Keratinocyte (primary cell): ENCODE data around the gene ANKRD30B. TPM values are rescaled to one million over a fixed set of nuclear protein-coding genes. Genes with fewer than 3 reads are reported as not detected.
"Not testable (repeated sequence)": the region's sequence is repeated elsewhere in the genome, so short reads cannot be mapped to it uniquely, and the experiment has no call there.

Experiments
- DNase-seq: peaks from one replicate; pipeline ENCODE4 v3.0.0-alpha.2; 2011; ENCODE audit warnings: low read depth, missing footprints, low spot score
- FAIRE-seq: peaks from 2 replicates; lab custom pipeline; 2011; peaks lifted over from hg19 to GRCh38; lab: Jason Lieb, UNC
- H2AFZ ChIP-seq: 2 replicates; pipeline ENCODE4 v1.6.0; 2012; ENCODE audit warnings: low read length, control low read depth, inconsistent platforms; ENCODE audit not compliant: control insufficient read depth
- H3K27ac ChIP-seq: 2 replicates; pipeline ENCODE4 v1.5.1; 2011; ENCODE audit warnings: low read length; ENCODE audit not compliant: control insufficient read depth, insufficient read depth
- H3K27me3 ChIP-seq: 3 replicates; pipeline ENCODE4 v1.6.0; 2011; ENCODE audit warnings: low read length; ENCODE audit not compliant: control insufficient read depth, insufficient read depth; ENCODE audit errors: extremely low read depth
- H3K36me3 ChIP-seq, 2 experiments: 2 replicates in 1 of 2; 3 replicates in 1 of 2; pipeline ENCODE4 v1.5.1; 2011; ENCODE audit warnings: low read length in 2 of 2, mild to moderate bottlenecking in 1 of 2; ENCODE audit not compliant: control insufficient read depth in 2 of 2, insufficient read depth in 2 of 2; ENCODE audit errors: extremely low read depth in 1 of 2
- H3K4me1 ChIP-seq: 3 replicates; pipeline ENCODE4 v1.5.1; 2011; ENCODE audit warnings: low read length; ENCODE audit not compliant: control insufficient read depth, insufficient read depth; ENCODE audit errors: extremely low read depth
- H3K4me2 ChIP-seq: 3 replicates; pipeline ENCODE4 v1.6.0; 2011; ENCODE audit warnings: low read depth, low read length; ENCODE audit not compliant: control insufficient read depth, insufficient read depth; ENCODE audit errors: extremely low read depth
- H3K4me3 ChIP-seq, 3 experiments: fragments of 200-600 bp in 1 of 3; sonication (generic) in 1 of 3; 2 replicates in 2 of 3; 3 replicates in 1 of 3; pipeline ENCODE4 v1.5.1; 2011 to 2016; ENCODE audit warnings: low read length in 3 of 3, mild to moderate bottlenecking in 3 of 3, control low read depth in 2 of 3, inconsistent platforms in 1 of 3, low read depth in 1 of 3, mixed read lengths in 1 of 3, mixed run types in 1 of 3, moderate library complexity in 1 of 3; ENCODE audit not compliant: control insufficient read depth in 2 of 3, insufficient read depth in 2 of 3; ENCODE audit errors: extremely low read depth in 1 of 3
- H3K79me2 ChIP-seq: 2 replicates; pipeline ENCODE4 v1.6.0; 2012; ENCODE audit warnings: low read length; ENCODE audit not compliant: control insufficient read depth, insufficient read depth
- H3K9ac ChIP-seq: 3 replicates; pipeline ENCODE4 v1.6.0; 2011; ENCODE audit warnings: low read length; ENCODE audit not compliant: control insufficient read depth, insufficient read depth; ENCODE audit errors: extremely low read depth
- H3K9me1 ChIP-seq: 3 replicates; pipeline ENCODE4 v1.6.0; 2011; ENCODE audit warnings: low read length; ENCODE audit not compliant: control insufficient read depth, insufficient read depth; ENCODE audit errors: extremely low read depth
- H3K9me3 ChIP-seq: 2 replicates; pipeline ENCODE4 v1.5.1; 2012; ENCODE audit warnings: low read depth, low read length; ENCODE audit not compliant: control insufficient read depth
- H4K20me1 ChIP-seq: 3 replicates; pipeline ENCODE4 v1.6.0; 2011; ENCODE audit warnings: low read length; ENCODE audit not compliant: control insufficient read depth, insufficient read depth; ENCODE audit errors: extremely low read depth
- CTCF ChIP-seq, 3 experiments: IDR thresholded peaks in 1 of 3; conservative IDR thresholded peaks in 1 of 3; optimal IDR thresholded peaks in 1 of 3; 2 replicates in 2 of 3; 3 replicates in 1 of 3; pipeline versions ENCODE3 to v1.5.1; 2011; ENCODE audit warnings: low read length in 3 of 3, mild to moderate bottlenecking in 3 of 3, moderate library complexity in 2 of 3, control low read depth in 1 of 3, inconsistent platforms in 1 of 3; ENCODE audit not compliant: insufficient read depth in 2 of 3; ENCODE audit errors: extremely low read depth in 1 of 3
- EZH2 ChIP-seq: IDR thresholded peaks from one replicate; pipeline ENCODE4 v1.6.1; 2012; ENCODE audit warnings: inconsistent platforms, mild to moderate bottlenecking, low read length, moderate library complexity
- dilution Hi-C: fragments of 300-500 bp; cut with MboI; formaldehyde crosslinking; loops from one replicate; pipeline ENCODE4 v1.7.0; 2020; ENCODE audit warnings: low sequenced_read_pairs; ENCODE audit not compliant: extremely low pct_ligation_motif_present
- polyA plus RNA-seq, 5 experiments: library from polyadenylated mRNA; depleted of rRNA in 3 of 5; stranded (reverse) in 3 of 5; stranded (forward) in 1 of 5; unstranded in 1 of 5; fragments of >200 nt; gene quantifications; 1 replicate in 1 of 5; 2 replicates in 3 of 5; 3 replicates in 1 of 5; pipeline versions ENCODE4 v1.2.1 to v1.2.3, GENCODE V29; 2011 to 2012; ENCODE audit warnings: missing spikeins in 2 of 5, low read depth in 1 of 5, low replicate concordance in 1 of 5
- small RNA-seq, 3 experiments: library from RNA; depleted of rRNA; stranded (forward); fragments of <200 nt; gene quantifications; one replicate each; pipeline ENCODE3, GENCODE V24; 2012; ENCODE audit warnings: low read depth in 3 of 3, low replicate concordance in 1 of 3; ENCODE audit not compliant: insufficient read length in 3 of 3

Gene ANKRD30B
- polyA plus RNA-seq, 1 donor (not counting 4 experiments of a cell fraction or from before 2014, with no cell fraction given) = not detected

GRCh38 chr18:14868825-14869224 lies 120.9 kb downstream of the ANKRD30B start:
- H3K27me3 ChIP-seq, H3K79me2 ChIP-seq, H3K36me3 ChIP-seq, H3K27ac ChIP-seq, H2AFZ ChIP-seq, H3K4me3 ChIP-seq, H3K4me2 ChIP-seq, FAIRE-seq, H3K9ac ChIP-seq, dilution Hi-C loops, H3K4me1 ChIP-seq, H3K9me1 ChIP-seq, DNase-seq, H4K20me1 ChIP-seq, H3K9me3 ChIP-seq: not testable (repeated sequence)

GRCh38 chr18:14878826-14879225 lies 130.9 kb downstream of the ANKRD30B start:
- H3K27ac ChIP-seq, H3K4me2 ChIP-seq, H3K36me3 ChIP-seq, H4K20me1 ChIP-seq, dilution Hi-C loops, DNase-seq, H3K9me3 ChIP-seq, H3K4me1 ChIP-seq, H3K79me2 ChIP-seq, H3K9ac ChIP-seq, H3K9me1 ChIP-seq, H3K27me3 ChIP-seq, FAIRE-seq, H3K4me3 ChIP-seq, H2AFZ ChIP-seq: not testable (repeated sequence)

- TF ChIP-seq CTCF (optimal IDR thresholded peaks at IDR 0.05 in 1 of 3, IDR thresholded peaks at IDR 0.05 in 1 of 3, conservative IDR thresholded peaks at IDR 0.05 in 1 of 3; ENCODE audit: extremely low read depth in 1 of 3, insufficient read depth in 2 of 3, low read length in 3 of 3) (no peak), EZH2 (no peak)
- no peaks in the 10 kb centered on the region for H3K36me3 ChIP-seq
- H2AFZ ChIP-seq = no peak overlapping the region
- no peaks in the 10 kb centered on the region for H4K20me1 ChIP-seq
- no peak for FAIRE-seq
- H3K4me3 ChIP-seq = no peak overlapping the region
- H3K4me2 ChIP-seq = no peak overlapping the region
- dilution Hi-C loops = no loop called here
- H3K9me1 ChIP-seq = no peaks in the 10 kb centered on the region
- no peaks in the 10 kb centered on the region for H3K4me1 ChIP-seq
- no peak for DNase-seq
- no peaks in the 10 kb centered on the region for H3K27me3 ChIP-seq
- H3K9me3 ChIP-seq = no peaks in the 10 kb centered on the region
- no peaks in the 10 kb centered on the region for H3K79me2 ChIP-seq
- no peak overlapping the region for H3K9ac ChIP-seq
- no peak overlapping the region for H3K27ac ChIP-seq
Observed at GRCh38 chr18:14900435-14900834, 152.5 kb downstream of the ANKRD30B start.

Small RNA genes within 50 kb of the gene (small RNA-seq; reads per million reads assigned to genes)
- 0 reads per million in 3 experiments for gene MIR3156-2
- 0 reads per million in 3 experiments for gene RNU6-1210P

Other genes starting within 250 kb of the ANKRD30B start
- not detected in 3 replicates for gene POTEC, start 204.6 kb upstream of the ANKRD30B start, polyA plus RNA-seq